ENCODE results near the gene BHLHE23.

DNA sequence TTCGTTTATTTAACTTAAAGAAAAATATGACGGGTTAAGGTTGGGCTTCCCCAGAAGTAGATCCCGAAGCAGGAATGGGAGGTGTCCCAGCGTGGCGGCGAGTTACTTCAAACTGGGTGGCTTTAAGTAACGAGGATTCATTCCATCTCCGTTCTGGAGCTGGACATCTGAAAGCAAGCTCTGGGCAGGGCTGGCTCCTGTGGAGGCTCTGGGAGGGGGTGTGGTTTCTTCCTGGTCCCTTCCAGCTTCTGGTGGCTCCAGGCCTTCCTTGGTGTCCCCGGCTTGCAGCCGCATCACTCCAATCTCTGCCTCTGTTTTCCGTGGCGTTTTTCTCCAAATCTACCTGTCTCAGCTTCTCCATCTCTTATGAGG is 47.3 kb upstream of the BHLHE23 start:
- no peak for TF ChIP-seq POLR2A (IDR thresholded peaks at IDR 0.05; ENCODE audit: low read depth, low read length)
- TF ChIP-seq POLR2AphosphoS5 (IDR thresholded peaks at IDR 0.05; ENCODE audit: low read depth, low read length), result no peak
- TF ChIP-seq SPI1 (IDR thresholded peaks at IDR 0.05; ENCODE audit: low read depth, low read length), result no peak
